Activated CD4-positive, alpha-beta T cell treated with anti-CD3 and anti-CD28 coated beads, Interleukin-2, Interleukin-6, amounts not matched to agents 100 ng/mL and 50 ng/mL, durations not matched to agents 16 hours and 8 hours (primary cell): ENCODE measurements around the gene INSYN2A.

Experiments
- DNase-seq: peaks from one replicate; pipeline ENCODE4 v3.0.0-alpha.2; 2020

Gene INSYN2A

GRCh38 chr10:127196282-127197153 is at the start of gene INSYN2A:
TSS of gene INSYN2A (minus strand) at chr10:127196591. CDS start at chr10:127176395, 20,196 bp downstream.
- no peak for DNase-seq

GRCh38 chr10:127245456-127245855 is 49.1 kb upstream of the INSYN2A start:
- DNase-seq: no peak

- peak; percentile 39 for DNase-seq
These were observed 47.3 kb upstream of the INSYN2A start for GRCh38 chr10:127243490-127244272.

- DNase-seq: no peak
These were observed 46.5 kb upstream of the INSYN2A start for GRCh38 chr10:127242914-127243313.

GRCh38 chr10:127236266-127236665 is 39.9 kb upstream of the INSYN2A start:
- DNase-seq: no peak

GRCh38 chr10:127234306-127234800 is 38.0 kb upstream of the INSYN2A start:
- no peak for DNase-seq

GRCh38 chr10:127228195-127228787 is 31.9 kb upstream of the INSYN2A start:
- DNase-seq: no peak

- no peak for DNase-seq
These were observed 31.3 kb upstream of the INSYN2A start for GRCh38 chr10:127227663-127228062.

- DNase-seq: no peak
These were observed 30.6 kb upstream of the INSYN2A start for GRCh38 chr10:127227027-127227426.

- DNase-seq: no peak
These were observed 24.9 kb upstream of the INSYN2A start for GRCh38 chr10:127221281-127221680.

- no peak for DNase-seq
These were observed 22.3 kb upstream of the INSYN2A start for GRCh38 chr10:127218658-127219057.

GRCh38 chr10:127216786-127217185 is 20.4 kb upstream of the INSYN2A start:
- no peak for DNase-seq

- DNase-seq: no peak
These were observed 19.9 kb upstream of the INSYN2A start for GRCh38 chr10:127216274-127216673.

GRCh38 chr10:127215866-127216265 is 19.5 kb upstream of the INSYN2A start:
- no peak for DNase-seq

GRCh38 chr10:127210936-127211466 is 14.6 kb upstream of the INSYN2A start:
- no peak for DNase-seq

- no peak for DNase-seq
These were observed 10.7 kb upstream of the INSYN2A start for GRCh38 chr10:127207081-127207480.

- no peak for DNase-seq
These were observed 6.7 kb upstream of the INSYN2A start for GRCh38 chr10:127203067-127203466.

- DNase-seq: no peak
These were observed 4.3 kb upstream of the INSYN2A start for GRCh38 chr10:127200646-127201045.

GRCh38 chr10:127198721-127199120 is 2.3 kb upstream of the INSYN2A start:
- DNase-seq: no peak

GRCh38 chr10:127198307-127198706 is 1.9 kb upstream of the INSYN2A start:
- DNase-seq: no peak

- no peak for DNase-seq
These were observed 702 bp upstream of the INSYN2A start for GRCh38 chr10:127197154-127197432.

- DNase-seq: no peak
These were observed 665 bp downstream of the INSYN2A start for GRCh38 chr10:127195571-127196281.

- DNase-seq: no peak
These were observed 1.3 kb downstream of the INSYN2A start for GRCh38 chr10:127195041-127195506.
